Stomach (tissue), 4 donors: ENCODE data around the gene HTRA3.

Experiments used
- CTCF ChIP-seq, 7 experiments: fragments of 450-650 bp in 4 of 7; fragments of 200-600 bp in 3 of 7; sonication (generic) in 3 of 7; IDR thresholded peaks; one replicate each; pipeline ENCODE4 v1.5.1; 2016 to 2019; ENCODE audit warnings: antibody characterized with exemption in 7 of 7, control low read depth in 2 of 7, mild to moderate bottlenecking in 1 of 7
- EP300 ChIP-seq: sonication (generic); formaldehyde crosslinking; IDR thresholded peaks from one replicate; pipeline ENCODE4 v1.6.1; 2017; ENCODE audit warnings: antibody characterized with exemption
- POLR2A ChIP-seq, 4 donors: fragments of 450-650 bp; IDR thresholded peaks; one replicate each; pipeline ENCODE4 v1.6.1; 2016; ENCODE audit warnings: antibody characterized with exemption in 4 of 4, control low read depth in 2 of 4, mild to moderate bottlenecking in 1 of 4, moderate library complexity in 1 of 4
- POLR2AphosphoS5 ChIP-seq, 3 donors: sonication (generic); formaldehyde crosslinking; IDR thresholded peaks; one replicate each; pipeline ENCODE4 v1.6.1; 2016; ENCODE audit warnings: antibody characterized with exemption in 3 of 3

GRCh38 chr4:8322794-8323704 is 53.5 kb downstream of the HTRA3 start:
- no peak for TF ChIP-seq CTCF (IDR thresholded peaks at IDR 0.05)
- TF ChIP-seq POLR2A (IDR thresholded peaks at IDR 0.05) = no peak
- no peak for TF ChIP-seq EP300
- no peak for TF ChIP-seq POLR2AphosphoS5 (IDR thresholded peaks at IDR 0.05)
